NCI-H524 (cell line): ENCODE measurements around the gene SYNDIG1.
A peak's percentile ranks its signal among the peaks of the same experiment; 100 is the strongest.

Source experiments
- DNase-seq, 2 experiments: peaks; one replicate each; lab custom pipeline; 2025; lab: John Stamatoyannopoulos, UW

The SYNDIG1 gene

DNA sequence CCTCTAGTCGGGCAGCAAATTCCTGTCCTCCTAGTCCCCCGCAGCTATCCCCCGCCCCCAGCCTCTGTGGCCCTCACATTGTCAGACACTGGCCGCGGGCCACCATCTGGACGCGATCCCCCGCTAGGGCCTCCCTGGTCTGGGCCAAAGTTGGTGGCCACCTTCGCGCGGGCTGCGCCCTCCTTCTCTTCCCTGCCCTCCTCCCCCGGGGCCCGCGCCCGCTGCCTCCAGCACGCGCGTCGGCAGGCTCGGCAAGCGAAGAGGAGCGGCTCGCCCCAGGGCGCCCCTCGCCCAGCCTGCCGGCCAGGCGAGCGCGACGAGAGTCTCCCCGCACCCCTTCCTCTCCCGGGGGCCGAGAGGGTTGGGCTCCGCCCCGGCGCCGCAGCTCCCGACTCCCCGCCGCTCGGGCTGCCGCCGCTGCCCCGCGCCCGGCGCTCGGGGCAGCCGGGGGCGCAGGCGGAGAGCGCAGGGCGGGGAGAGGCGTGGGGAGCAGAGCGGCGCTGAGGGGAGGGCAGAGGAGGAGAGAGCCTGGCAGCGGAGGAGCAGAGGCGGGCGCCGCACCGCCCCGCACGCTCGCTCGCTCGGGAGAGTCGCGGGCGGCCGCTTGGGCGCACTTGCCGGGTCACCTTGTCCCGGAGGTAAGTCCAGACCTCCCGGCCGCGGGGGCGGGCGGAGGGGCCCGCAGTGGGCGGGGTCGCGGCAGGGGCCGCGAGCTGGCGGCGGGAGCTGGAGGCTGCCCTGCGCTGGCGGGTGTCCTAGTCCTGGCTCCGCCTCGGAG lies at the start of gene SYNDIG1:
Gene SYNDIG1, plus strand, starts transcription at position 514 of the 778 bp plus-strand sequence. CDS start 73,469 bp downstream, outside the sequence.
- DNase-seq, result peak; percentile 52 to 67

DNA sequence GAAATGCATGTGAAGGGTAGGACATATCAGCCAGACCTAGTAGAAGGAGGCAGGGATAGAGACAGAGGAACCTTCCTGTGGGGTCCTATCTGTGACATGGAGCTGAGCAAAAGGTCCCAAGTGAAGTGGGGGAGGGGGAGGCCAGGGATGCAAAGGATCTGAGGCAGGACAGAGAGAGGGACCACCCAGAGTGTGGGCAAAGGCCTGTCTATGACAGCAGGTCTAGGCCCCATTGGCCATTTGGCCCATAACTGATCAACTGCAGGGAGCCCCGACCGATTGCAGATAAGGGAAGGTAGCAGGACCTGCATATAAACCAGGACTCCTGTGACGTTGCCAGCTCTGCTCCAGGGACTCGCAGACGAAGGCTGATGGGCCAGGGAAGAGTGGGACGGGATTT lies 49.6 kb upstream of the SYNDIG1 start:
- no peak for DNase-seq

DNA sequence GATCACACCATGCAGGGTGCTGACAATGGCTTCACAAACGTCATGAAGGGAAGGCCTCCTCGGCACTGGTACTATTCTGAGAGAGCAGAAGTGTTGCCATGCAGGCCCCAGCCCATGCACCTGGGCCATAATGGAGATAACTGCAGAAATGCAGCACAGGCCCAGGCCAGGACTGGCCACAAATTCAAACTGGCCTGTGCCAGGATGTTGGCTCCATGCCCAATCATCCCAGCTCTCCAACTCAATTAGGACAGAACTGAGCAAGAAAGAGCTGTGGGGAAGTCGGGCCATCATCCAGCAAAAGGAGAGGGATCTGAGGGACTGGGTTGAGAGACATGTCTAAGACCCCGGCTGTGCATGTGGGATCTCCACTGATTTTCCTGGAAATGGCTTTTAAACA lies 48.9 kb upstream of the SYNDIG1 start:
- no peak for DNase-seq

DNA sequence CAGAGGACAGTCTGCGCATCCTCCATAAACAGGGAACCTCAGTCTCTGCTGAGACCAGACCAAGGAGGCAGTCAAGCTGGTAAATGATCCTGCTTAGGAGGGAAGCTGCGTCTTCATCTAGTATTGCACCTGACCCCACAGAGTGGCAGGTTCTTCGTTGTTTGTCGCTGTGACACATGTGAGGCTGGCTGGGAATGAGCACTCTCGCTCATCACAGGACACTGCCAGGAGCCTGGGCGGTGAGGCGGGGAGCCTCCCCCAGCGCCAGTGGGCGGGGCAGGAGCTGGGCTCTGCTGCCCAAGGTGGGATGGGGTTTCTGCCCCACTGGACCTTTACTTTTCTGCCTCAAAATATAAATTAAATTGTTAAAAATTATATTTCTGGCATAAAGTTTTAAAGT lies 48.4 kb upstream of the SYNDIG1 start:
- no peak for DNase-seq

DNA sequence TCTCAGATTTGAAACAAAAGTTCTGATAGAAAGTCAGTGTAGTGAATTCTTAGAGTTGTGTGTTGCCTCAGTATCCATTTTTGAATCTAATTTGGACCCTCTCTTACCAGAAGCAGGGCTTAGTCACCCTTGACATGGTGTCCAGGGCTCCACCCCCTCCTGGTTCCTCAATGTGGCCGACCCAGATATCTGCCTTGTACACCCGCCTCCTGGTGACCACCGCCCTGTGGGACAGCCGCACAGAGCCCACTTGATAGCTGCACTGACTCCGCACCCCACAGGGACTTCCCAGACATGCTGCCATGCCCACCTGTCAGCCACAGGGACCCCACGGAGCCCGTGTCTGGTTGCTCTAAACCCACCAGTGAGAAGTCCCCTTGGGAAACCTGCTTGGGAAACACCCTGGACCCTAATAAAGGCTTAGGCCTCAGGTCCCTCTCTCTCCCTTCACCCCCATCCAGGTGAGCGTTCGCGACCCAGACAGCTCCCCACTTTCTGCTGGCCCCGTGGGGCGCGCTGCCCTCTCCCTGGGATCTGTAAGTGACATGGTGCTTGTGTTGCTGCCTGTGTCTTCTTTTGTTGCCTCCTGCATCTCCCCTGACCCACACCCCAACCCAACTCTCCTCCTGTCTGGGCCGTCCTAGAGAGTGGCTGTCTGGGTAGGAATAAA lies 47.2 kb upstream of the SYNDIG1 start:
- no peak for DNase-seq

- no peak for DNase-seq
Observed at GRCh38 chr20:24423390-24424313, 45.8 kb upstream of the SYNDIG1 start.

GRCh38 chr20:24425523-24426135 lies 43.8 kb upstream of the SYNDIG1 start:
- DNase-seq, result no peak

- no peak for DNase-seq
Observed at GRCh38 chr20:24431279-24432045, 38.0 kb upstream of the SYNDIG1 start.

- no peak for DNase-seq
Observed at GRCh38 chr20:24432046-24432442, 37.4 kb upstream of the SYNDIG1 start.

- DNase-seq, result no peak
Observed at GRCh38 chr20:24436160-24436559, 33.3 kb upstream of the SYNDIG1 start.

DNA sequence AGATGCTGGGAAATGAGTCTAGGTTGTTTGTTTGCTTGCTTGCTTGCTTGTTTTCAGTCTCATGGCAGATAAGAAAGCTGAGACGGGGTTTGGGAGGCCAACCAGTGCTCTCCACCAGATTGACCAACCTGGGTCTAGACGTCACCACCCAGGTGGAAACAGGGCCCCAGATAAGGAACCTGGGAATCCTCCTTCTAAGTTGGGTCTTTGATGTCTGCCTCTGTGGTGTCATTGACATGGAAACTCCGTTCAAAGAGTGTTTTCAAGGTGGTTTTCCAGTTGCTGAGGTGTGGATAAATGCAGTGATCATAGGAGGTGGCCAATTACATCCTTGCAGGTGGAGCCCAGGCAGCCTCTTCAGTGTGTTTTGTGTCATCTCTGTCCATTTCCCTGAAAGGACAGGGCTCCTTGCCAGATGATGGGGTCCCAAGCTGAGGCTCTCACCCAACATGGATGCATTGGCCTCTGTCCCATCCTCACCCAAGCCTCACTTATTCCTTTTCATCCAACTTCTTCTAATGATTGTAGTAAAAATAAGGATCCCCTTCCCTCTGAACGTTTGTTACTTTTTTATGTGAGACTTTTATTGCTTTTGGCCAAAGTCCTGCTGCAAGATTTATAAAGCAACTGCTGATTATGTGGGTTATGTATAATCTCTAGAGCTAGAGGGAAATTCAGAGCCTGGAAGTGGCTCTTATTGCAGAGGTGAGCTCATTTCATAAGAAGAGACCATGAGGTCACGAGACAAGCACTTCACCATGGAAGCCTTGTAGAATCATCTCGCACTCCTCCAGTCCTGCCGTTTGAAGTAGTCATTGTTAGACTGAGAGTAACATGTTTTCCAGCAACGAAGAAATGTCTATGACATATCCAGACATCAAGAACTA lies 32.0 kb upstream of the SYNDIG1 start:
- DNase-seq, result no peak

GRCh38 chr20:24438331-24438730 lies 31.1 kb upstream of the SYNDIG1 start:
- DNase-seq, result no peak

DNA sequence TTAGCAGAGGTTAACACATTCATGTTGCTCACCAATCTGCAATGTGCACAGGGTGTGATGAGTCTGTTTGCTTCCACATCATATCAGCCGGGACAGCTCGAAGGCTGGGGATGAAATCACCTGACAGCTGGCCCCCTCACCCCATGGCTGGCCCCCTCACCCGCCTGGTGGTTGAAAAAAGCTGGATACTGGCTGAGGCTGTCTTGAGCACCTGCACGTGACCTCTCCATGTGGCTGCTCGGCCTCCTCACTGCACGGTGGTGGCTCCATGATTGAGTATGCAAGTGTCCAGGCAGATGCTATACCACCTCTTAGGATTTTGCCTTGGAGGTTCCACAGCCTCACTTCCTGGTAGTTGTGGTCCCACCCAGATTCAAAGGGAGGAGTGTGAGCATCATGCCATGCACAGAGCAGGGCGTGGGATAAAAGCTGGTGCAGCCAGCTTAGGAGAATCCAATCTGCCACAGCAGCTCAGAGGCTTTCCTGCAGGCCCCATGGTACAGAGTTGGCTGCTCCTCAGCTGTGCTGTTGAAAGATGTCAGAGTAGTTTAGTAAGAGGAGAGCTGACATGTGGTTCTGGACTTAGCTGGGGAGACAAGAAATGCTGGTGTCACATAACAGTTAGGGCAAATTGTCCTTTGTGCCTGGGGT lies 29.6 kb upstream of the SYNDIG1 start:
- DNase-seq, result peak; percentile 23 to 80

DNA sequence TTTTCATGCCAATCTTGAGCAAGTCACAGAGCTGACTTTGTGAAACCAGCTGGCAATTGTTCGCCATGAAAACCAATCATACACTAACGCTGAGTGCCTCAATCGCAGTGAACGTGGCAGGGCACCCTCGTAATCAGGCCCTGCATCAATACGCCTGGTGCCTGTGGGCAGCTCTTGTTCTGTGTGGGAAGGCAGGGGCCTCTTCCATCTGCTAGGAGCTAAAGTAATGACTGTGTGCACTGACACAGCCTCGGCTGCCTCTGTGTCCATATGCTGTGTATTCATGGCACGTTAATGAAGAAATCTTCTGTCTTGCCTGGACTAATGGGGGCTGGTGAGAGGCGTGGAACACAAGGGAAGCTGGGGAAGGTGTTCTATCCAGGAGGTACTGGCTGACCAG lies 27.8 kb upstream of the SYNDIG1 start:
- peak in 1 of 2 experiments; percentile 17 for DNase-seq

- no peak for DNase-seq
Observed at GRCh38 chr20:24442909-24443308, 26.5 kb upstream of the SYNDIG1 start.

DNA sequence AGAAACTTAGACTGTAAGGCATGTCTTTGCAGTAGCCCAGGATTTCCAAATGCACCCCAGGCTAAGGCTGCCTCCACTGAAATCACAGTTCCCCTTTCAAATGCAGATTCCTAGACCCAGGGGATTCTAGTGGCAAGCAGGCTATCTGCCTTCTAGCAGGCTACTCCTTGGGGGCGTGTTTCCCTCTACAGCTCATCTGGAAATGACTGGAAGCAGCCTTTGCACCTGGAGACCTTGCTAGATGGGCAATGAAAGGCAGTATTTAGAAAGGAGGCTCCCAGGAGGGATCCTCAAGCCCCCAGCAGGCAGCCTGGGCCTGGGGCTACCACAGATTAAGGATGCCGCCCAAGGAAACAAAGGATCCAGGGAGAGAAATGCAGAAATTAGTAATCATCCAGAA lies 26.0 kb upstream of the SYNDIG1 start:
- DNase-seq, result no peak

DNA sequence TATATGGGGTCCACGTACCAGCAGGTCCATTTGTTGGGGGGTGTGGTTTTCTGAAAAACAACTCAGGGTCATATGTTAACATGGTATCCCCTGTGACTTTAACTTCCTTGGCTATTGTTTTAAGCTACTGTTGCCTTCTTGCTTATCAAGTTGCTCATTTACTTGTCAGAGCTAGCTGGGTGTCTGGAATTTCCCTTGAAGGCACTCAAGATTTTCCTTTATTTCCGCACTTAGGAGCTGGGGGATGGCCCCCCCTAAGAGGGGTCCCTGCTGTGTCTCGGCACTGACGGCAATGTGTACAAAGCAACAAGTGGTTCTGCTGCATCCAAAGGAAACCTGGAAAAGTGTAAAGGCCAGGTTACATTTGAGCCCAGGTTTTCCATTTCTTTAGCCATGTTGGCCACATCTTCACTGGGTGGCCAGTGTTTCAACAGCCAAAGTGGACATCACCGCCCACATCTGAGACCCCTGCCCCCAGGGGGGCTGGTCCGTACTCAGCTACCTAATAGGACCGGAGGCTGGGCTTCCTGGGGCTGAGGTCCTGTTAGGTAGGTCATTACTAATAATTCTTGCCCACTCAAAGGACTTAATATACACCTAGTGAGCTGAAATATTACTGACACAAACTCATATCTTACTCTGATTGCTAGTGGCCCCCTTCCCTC lies 24.8 kb upstream of the SYNDIG1 start:
- DNase-seq, result no peak

DNA sequence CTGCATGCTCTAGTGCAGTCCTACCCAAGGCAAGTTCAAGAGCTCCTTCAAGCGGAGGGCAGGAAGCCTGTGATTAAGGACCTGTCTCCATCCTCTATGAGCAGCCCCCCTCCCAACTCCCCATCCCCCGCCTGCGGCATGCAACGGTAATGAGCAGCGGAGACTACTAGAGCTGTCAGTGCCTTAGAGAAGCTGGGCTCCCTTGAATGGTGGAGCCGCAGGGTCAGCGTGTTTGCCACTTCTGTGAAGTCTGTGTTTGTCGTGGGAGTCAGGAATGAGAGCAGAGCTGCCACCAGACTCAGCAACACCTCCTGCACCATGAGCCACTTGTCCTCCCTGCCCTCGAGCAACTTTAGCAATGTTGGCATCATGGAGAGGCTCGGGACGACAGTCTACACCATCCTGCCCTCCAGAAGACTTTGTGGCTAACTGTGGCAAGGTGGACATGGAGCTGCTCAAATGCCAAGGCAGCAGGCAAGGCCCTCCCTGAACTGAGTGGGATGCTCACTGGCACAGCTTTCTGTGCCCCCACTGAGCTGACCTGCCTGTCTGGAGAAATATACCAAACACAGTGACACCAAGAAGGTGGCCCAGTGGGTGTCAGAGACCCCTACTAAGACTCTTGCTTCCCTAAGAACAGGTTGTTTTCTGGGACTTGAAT lies 23.8 kb upstream of the SYNDIG1 start:
- no peak for DNase-seq

- DNase-seq, result no peak
Observed at GRCh38 chr20:24446811-24447210, 22.6 kb upstream of the SYNDIG1 start.
